ENCODE data around the gene CYTH1. TPM values are rescaled to one million over a fixed set of nuclear protein-coding genes. Genes with fewer than 3 reads are reported as not detected.

CYTH1 gene
- total and polyA plus RNA-seq, 4 donors: 15.4 to 32.1 (median 20.6) TPM

- WGBS: 88% methylated on average over 5 of the region's 5 CpGs
- Histone ChIP-seq H3K36me3 (ENCODE audit: control insufficient read depth in 4 of 4, insufficient read depth in 3 of 4, low read depth in 1 of 4, low read length in 3 of 4) (peaks cover 29 to 86% (median 63%) of the 10 kb centered on the region in 4 donors), H3K4me1 (ENCODE audit: control insufficient read depth in 4 of 4, insufficient read depth in 4 of 4, low read length in 3 of 4) (no peaks in the 10 kb centered on the region), H3K9ac (ENCODE audit: low read depth in 1 of 2, low read length in 2 of 2) (no peak overlapping the region), H3K4me3 (ENCODE audit: low read depth in 1 of 3, low read length in 3 of 3) (no peak overlapping the region), H3K9me3 (ENCODE audit: control insufficient read depth in 4 of 4, low read length in 3 of 4) (no peaks in the 10 kb centered on the region), H3K27me3 (ENCODE audit: control insufficient read depth in 4 of 4, insufficient read depth in 4 of 4, low read length in 3 of 4) (no peaks in the 10 kb centered on the region), H3K27ac (ENCODE audit: low read depth in 1 of 2, low read length in 2 of 2) (no peak overlapping the region)
- TF ChIP-seq MAX (IDR thresholded peaks at IDR 0.05) (no peak), FOXA1 (IDR thresholded peaks at IDR 0.05) (no peak), HNF4A (conservative IDR thresholded peaks at IDR 0.05) (no peak), SP1 (IDR thresholded peaks at IDR 0.05) (no peak), JUND (IDR thresholded peaks at IDR 0.05) (no peak), YY1 (IDR thresholded peaks at IDR 0.05) (no peak), GABPA (IDR thresholded peaks at IDR 0.05 in 1 of 2, conservative IDR thresholded peaks at IDR 0.05 in 1 of 2) (no peak), REST (IDR thresholded peaks at IDR 0.05) (no peak), EGR1 (IDR thresholded peaks at IDR 0.05; ENCODE audit: low read depth in 2 of 2) (no peak), ZBTB33 (IDR thresholded peaks at IDR 0.05) (no peak), ATF3 (IDR thresholded peaks at IDR 0.05) (no peak)
- no peak for DNase-seq (ENCODE audit: low spot score)
These were observed 44.3 kb upstream of the CYTH1 start for GRCh38 chr17:78826421-78826820.

GRCh38 chr17:78825696-78826095 lies 43.6 kb upstream of the CYTH1 start:
- WGBS: 95% methylated on average over 6 of the region's 6 CpGs
- Histone ChIP-seq H3K36me3 (ENCODE audit: control insufficient read depth in 4 of 4, insufficient read depth in 3 of 4, low read depth in 1 of 4, low read length in 3 of 4) (peaks cover 28 to 86% (median 63%) of the 10 kb centered on the region in 4 donors), H3K27ac (ENCODE audit: low read depth in 1 of 2, low read length in 2 of 2) (no peak overlapping the region), H3K9me3 (ENCODE audit: control insufficient read depth in 4 of 4, low read length in 3 of 4) (no peaks in the 10 kb centered on the region), H3K9ac (ENCODE audit: low read depth in 1 of 2, low read length in 2 of 2) (no peak overlapping the region), H3K4me1 (ENCODE audit: control insufficient read depth in 4 of 4, insufficient read depth in 4 of 4, low read length in 3 of 4) (no peaks in the 10 kb centered on the region), H3K4me3 (ENCODE audit: low read depth in 1 of 3, low read length in 3 of 3) (no peak overlapping the region), H3K27me3 (ENCODE audit: control insufficient read depth in 4 of 4, insufficient read depth in 4 of 4, low read length in 3 of 4) (no peaks in the 10 kb centered on the region)
- no peak for DNase-seq (ENCODE audit: low spot score)
- TF ChIP-seq ATF3 (IDR thresholded peaks at IDR 0.05) (no peak), NR2F2 (IDR thresholded peaks at IDR 0.05) (no peak), FOXA1 (IDR thresholded peaks at IDR 0.05) (no peak), EGR1 (IDR thresholded peaks at IDR 0.05; ENCODE audit: low read depth in 2 of 2) (no peak), HNF4G (IDR thresholded peaks at IDR 0.05) (no peak), REST (IDR thresholded peaks at IDR 0.05) (no peak), TAF1 (conservative IDR thresholded peaks at IDR 0.05) (no peak), RAD21 (IDR thresholded peaks at IDR 0.05) (no peak), JUND (IDR thresholded peaks at IDR 0.05) (no peak), GABPA (IDR thresholded peaks at IDR 0.05 in 1 of 2, conservative IDR thresholded peaks at IDR 0.05 in 1 of 2) (no peak), RXRA (IDR thresholded peaks at IDR 0.05) (no peak), HNF4A (conservative IDR thresholded peaks at IDR 0.05) (no peak), FOXA2 (IDR thresholded peaks at IDR 0.05) (no peak), SP1 (IDR thresholded peaks at IDR 0.05) (no peak), ZBTB33 (IDR thresholded peaks at IDR 0.05) (no peak), YY1 (IDR thresholded peaks at IDR 0.05) (no peak), CTCF (IDR thresholded peaks at IDR 0.05; ENCODE audit: low read depth, low read length, missing input control) (no peak)
